ENCODE measurements around the gene MTHFSD.
A peak's percentile ranks its signal among the peaks of the same experiment; 100 is the strongest.

Gene MTHFSD

GRCh38 chr16:86568677-86569623, 13.9 kb upstream of the MTHFSD start:
- DNase-seq, result no peak

- no peak for DNase-seq
Measured at GRCh38 chr16:86567701-86568581, 12.9 kb upstream of the MTHFSD start.

- DNase-seq, result peak; percentile 15
Measured at GRCh38 chr16:86566966-86567700, 12.1 kb upstream of the MTHFSD start.

GRCh38 chr16:86566601-86566965, 11.5 kb upstream of the MTHFSD start, which contains the start of gene FOXC2:
Gene FOXC2, plus strand, starts transcription at chr16:86566829. Its CDS starts 507 bp downstream, at chr16:86567336.
- DNase-seq, result peak; percentile 88

GRCh38 chr16:86565644-86566511, 10.8 kb upstream of the MTHFSD start:
- no peak for DNase-seq

- no peak for DNase-seq
Measured at GRCh38 chr16:86565181-86565631, 10.2 kb upstream of the MTHFSD start.

GRCh38 chr16:86563469-86564345, 8.7 kb upstream of the MTHFSD start:
- peak; percentile 60 for DNase-seq

GRCh38 chr16:86562356-86562755, 7.3 kb upstream of the MTHFSD start:
- no peak for DNase-seq

GRCh38 chr16:86559802-86560305, 4.8 kb upstream of the MTHFSD start:
- DNase-seq, result no peak

- DNase-seq, result no peak
Measured at GRCh38 chr16:86558355-86559193, 3.5 kb upstream of the MTHFSD start.

GRCh38 chr16:86557587-86557986, 2.6 kb upstream of the MTHFSD start:
- DNase-seq, result no peak

GRCh38 chr16:86556576-86556975, 1.5 kb upstream of the MTHFSD start:
- DNase-seq, result no peak

- DNase-seq, result no peak
Measured at GRCh38 chr16:86555704-86556075, 655 bp upstream of the MTHFSD start.

- DNase-seq, result no peak
Measured at GRCh38 chr16:86554599-86554916, 477 bp downstream of the MTHFSD start.

GRCh38 chr16:86553356-86553755, 1.7 kb downstream of the MTHFSD start:
- no peak for DNase-seq

- no peak for DNase-seq
Measured at GRCh38 chr16:86550281-86550680, 4.8 kb downstream of the MTHFSD start.

GRCh38 chr16:86549893-86550190, 5.2 kb downstream of the MTHFSD start:
- DNase-seq, result no peak

GRCh38 chr16:86549076-86549892, 5.8 kb downstream of the MTHFSD start:
- DNase-seq, result no peak

- DNase-seq, result no peak
Measured at GRCh38 chr16:86547286-86547685, 7.7 kb downstream of the MTHFSD start.

Measured in NCI-H226 (cell line).